NCI-H187 treated with DMSO at 0.1 percent for 48 hours (cell line): ENCODE results near the gene COL27A1.
"Not testable (repeated sequence)": the region's sequence is repeated elsewhere in the genome, so short reads cannot be mapped to it uniquely, and the experiment has no call there.

Experiments used
- DNase-seq: peaks from one replicate; lab custom pipeline; 2025; lab: John Stamatoyannopoulos, UW

The COL27A1 gene

DNA sequence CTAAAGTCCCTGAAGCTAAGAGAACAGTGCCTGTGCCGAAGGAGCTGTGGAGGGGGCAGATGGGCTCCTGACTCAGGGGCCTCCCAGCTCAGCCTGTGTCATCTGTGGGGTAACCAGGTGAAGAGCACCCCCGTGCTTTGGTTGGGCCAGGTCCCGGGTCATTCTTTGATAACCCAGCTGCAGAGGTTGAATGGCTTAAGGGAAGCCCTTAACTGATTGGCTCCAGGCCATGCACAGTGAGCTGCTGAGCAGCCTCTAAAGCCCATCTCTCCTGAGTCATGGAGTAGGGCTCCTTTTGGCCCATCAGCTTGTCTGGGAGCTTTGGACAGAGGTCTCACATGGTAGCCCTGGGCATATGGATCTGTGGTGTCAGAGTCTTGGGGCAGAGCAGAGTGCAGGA lies 28.7 kb downstream of the COL27A1 start:
- DNase-seq, result no peak

DNA sequence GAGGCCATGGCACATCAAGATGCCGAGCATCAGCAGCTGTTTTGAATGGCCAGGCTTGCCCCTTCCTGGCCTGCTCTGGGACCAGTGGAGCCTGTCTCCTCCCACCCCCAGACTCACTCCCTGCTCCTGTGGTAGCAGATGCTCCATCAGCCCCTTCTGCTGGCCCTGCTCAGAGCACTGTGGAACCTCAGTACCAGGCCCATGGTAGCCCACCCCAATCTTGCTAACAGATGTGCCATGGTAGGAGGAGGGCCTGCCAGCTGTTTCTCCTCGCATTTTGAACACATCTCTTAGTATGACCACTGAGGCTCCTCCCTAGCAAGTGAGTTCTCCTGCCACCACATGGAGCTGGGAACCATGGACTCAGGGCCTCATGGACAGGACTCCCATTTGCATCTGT lies 29.5 kb downstream of the COL27A1 start:
- no peak for DNase-seq

DNA sequence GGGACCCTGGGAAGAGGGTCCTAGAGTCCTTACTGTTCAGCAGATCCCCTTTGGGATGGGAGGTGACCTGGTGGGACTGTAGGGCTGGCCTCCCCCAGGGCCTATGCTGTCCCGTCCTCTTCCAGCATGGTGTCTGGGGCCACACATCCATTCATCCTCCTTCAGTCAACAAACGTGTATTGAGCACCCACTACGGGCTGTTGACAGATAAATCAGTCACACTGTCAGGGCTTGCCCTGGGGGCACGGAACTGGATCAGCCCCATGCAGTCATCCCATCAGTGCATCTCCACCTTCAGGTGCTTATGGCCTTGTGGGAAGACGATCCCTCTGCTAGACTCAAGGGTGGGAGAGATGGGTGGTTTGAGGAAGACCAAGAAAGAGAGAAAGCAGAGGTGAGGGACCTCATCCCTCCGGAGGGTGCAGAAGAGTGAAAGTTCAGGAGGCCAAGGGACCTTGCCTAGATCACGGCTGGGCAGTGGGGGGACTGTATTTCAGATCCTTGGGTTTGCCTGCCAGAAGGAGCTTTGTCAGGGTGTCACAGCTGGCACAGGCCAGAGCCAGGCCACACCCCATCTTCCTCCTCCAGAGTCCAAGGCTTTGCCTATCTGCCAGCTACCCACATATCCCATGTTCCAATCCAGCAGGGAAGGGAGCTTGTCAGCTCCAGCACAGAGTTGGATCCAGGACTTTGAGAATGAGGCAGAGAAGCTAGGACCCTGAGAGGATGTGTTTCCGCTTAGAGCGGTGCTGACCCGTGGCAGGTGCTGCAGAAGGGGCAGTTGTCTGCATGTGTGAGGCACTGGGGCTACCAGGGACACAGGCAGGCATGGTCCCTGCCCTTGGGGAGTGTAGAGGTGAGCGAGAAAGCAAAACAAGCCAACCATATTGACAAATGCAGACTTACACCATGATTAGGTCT lies 30.5 kb downstream of the COL27A1 start:
- no peak for DNase-seq

DNA sequence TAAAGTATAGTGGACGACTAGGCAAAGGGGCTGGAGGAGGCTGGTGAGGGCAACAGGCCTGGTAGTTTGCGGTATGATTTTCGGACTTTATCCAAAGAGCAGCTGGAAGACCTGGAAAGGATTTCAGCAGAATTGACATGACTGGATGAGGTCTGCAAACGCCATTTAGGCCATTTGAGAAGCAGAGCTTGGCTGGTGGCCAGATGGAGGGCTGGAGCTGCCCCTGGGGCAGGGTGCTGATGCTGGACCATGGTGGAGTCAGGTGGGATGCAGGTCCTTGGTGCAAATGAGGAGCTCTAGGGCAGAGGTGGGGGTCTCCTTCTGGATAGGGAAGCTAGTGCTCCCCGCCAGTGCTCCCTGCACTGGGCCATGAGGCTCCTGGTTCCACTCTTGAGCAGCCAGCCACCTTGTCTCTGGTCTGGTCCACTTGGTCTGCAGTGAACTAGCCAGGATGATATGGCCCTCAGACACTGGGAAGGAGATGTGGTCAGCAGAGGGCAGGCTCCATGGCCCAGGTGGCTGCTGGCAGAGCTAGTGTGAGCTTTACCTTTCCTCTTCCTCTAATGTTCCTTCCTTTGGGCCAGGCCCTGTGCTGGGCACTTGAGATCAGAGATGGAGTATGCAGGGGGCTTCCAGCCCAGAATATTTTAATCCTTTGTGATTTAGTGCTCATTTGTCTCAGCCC lies 31.4 kb downstream of the COL27A1 start:
- DNase-seq, result no peak

DNA sequence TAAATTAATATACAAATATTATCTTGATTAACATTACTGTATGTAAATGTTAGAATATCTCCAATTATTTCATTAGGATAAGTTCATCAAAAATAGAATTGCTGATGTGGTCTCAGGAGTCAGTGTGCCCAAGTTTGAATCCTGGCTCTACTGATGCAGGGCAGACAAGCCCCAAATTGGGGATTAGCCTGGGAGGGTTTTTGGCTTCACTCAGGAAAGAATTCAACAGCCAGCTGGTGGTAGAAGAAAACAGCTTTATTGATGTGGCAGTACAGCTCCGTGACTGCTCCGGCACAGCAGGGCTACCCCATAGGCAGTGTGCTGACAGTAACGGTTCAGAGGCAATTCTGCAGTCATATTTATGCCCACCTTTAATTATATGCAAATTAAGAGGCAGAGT lies 32.5 kb downstream of the COL27A1 start:
- no peak for DNase-seq

DNA sequence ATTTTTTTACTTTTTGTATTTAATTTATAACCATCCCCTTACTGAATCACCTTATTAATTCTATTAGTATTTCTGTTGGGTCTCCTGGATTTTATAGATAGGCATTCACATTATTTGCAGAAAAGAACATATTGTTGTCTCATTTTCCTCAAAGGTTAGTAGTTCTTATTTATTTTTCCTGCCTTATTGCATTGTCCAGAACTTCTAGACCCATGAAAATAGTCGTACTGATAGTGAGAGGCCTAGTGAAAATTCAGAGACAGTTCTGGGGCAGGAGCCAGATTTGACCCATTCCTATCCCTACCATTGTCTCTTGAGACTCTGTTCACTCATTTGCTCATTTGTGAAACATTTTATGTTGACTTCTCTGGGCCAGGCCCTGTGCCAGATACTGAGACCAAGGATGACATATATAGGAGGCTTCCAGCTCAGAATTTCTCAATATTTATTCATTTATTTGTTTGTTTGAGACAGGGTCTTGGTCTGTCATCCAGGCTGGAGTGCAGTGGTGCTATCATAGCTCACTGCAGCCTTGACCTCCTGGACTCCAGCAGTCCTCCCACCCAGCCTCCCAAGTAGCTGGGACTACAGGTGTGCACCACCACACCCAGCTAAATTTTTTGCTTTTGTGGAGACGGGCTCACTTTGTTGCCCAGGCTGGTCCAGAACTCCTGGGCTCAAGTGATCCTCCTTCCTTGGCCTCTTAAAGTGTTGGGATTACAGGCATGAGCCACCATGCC lies 34.7 kb downstream of the COL27A1 start:
- DNase-seq, result no peak

DNA sequence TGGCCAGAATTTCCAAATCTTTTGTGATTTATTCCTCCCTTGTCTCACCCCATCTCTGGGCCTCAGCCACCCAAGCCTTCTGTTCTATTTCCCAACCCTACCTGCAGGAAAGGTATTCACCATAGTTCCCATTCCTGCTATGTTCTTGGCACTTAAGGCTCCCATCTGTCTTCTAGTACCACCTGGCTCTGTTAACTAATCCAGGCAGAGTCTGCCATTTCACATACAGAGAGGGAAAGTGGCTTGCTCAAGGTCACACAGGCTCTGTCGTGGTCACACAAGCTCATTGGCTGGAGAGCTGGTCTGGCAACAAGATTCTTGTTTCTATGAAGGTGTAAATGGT lies 35.2 kb downstream of the COL27A1 start:
- no peak for DNase-seq

DNA sequence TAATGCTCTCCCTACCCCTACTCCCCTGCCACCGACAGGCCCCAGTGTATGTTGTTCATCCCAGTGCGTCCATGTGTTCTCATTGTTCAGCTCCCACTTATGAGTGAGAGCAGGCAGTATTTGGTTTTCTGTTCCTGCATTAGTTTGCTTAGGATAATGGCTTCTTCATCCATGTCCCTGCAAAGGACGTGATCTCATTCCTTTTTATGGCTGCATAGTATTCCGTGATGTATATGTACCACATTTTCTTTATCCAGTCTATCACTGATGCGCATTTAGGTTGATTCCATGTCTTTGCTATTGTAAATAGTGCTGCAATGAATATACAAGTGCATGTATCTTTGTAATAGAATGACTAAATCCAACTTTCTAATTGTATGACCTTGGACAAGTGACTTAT lies 36.1 kb downstream of the COL27A1 start:
- not testable (repeated sequence) for DNase-seq

DNA sequence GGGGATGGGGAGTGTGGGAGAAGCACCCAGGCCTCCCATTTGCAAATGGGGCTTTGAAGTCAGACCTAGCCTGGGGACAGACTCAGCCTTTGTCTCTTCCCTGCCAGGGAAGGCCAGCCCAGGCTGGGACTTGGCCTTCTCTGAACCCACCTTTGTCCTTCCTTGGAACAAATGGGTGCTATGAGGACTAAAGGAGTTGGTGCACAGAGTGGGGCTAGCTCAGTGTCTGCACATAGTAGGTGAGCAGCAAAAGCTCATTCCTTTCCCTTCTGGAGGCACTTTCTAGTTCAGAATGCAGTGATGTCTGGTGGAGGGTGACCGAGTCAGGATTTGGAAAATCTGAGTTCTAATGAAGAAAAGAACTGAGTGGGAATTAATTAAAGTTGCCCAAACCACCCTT lies 37.2 kb downstream of the COL27A1 start:
- DNase-seq, result no peak

DNA sequence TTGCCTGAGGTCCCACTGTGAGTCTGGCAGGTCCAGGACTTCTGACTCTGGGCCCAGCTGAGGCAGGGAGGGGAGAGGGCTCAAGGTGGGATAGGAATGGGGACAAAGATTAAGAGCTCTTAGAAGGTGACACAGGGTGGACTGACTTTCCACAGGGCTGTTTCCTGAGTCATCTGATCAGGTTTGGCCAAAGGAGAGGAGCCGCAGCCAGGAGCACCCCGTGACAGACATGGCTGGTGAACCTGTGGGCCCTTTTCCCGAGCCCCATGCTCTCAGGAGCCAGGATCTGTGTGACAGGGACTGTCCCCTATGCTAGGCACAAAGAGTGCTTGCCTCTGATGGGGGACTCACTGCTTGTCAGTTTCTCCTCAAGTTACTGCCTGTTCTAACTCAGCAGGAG lies 37.8 kb downstream of the COL27A1 start:
- DNase-seq, result no peak

DNA sequence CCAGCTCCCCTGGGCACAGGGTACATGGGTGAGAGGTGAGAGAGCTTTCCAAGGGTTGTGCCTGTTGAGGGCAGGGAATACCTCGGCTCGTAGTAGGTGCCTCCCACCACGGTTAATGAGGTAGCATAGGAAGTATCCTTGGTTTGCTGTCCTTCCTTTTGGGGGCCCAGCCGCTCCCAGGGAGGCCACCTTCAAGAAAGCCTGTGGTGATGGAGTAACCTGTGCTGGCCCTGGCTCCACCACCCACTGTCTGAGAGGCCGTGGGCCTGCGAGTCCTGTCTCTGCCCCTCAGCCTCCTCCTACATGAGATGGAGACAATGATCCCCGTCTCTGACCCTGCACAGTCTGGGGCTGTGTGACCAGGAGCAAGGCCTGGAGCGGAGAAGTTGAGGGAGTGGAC lies 40.8 kb downstream of the COL27A1 start:
- DNase-seq, result no peak

DNA sequence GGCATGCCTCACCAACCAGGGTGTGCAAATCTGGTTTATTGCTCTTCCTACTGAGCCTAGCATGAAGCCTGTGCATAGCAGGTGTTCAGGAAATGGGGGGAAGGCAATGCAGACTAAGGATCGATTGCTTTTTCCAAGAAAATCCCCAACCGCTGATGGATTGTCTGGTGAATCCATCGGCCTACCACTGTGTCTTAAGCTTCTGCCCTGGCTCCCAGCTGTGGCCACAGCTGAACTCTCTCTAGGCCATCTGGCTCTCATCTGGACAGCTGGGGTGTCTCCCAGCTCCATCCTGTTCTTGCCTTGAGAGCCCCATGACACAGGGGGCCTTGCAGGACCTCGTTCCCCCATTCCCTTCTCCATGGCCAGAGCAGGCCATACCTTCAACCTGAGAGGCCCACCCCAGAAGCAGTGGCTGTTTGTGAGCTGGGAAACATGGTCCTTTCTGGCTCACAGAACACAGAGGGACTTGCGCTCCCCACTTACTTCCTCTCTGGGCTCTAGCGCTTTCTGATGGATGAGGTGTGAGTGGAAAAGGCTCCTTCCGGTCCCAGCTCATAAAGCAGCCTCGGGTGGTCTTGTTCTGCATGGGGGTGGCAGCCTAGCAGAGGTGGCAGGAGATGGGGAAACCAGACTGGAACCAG lies 41.8 kb downstream of the COL27A1 start:
- no peak for DNase-seq

DNA sequence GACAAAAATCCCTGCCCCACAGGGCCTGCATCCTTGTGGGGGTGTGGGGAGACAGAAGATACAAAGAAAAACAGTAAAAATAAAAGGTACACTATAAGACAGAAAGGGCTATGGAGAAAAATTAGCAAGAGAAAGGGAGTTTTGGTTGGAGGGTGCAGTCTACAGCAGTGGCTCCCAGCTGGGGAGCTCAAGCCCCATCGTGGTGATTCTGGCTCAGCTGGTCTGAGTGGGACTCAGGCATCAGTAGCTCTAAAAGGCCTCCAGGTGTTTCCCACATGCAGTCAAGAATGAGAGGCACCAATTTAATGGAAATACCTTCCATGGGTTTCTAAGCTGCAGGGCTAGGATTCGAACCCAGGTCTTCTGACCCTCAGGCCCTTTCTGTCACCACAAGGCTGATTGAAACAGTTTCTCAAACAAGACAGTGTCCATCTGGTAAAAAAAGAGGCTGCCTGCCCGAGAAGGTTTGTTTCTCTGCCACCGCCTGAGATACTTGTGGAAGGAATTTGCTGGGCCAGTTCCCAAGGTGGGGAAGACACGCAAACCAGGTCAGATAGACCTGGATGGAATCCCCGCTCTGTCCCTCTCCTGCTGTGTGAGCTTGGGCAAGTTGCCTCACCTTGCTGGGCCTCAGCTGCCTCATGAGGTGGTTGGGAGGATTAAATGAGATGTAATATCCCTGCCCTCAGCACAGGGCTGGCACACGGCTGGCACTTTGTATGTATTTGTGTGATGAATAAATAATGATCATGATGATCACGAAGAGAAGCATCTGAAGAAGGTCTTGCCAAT lies 43.1 kb downstream of the COL27A1 start:
- no peak for DNase-seq

DNA sequence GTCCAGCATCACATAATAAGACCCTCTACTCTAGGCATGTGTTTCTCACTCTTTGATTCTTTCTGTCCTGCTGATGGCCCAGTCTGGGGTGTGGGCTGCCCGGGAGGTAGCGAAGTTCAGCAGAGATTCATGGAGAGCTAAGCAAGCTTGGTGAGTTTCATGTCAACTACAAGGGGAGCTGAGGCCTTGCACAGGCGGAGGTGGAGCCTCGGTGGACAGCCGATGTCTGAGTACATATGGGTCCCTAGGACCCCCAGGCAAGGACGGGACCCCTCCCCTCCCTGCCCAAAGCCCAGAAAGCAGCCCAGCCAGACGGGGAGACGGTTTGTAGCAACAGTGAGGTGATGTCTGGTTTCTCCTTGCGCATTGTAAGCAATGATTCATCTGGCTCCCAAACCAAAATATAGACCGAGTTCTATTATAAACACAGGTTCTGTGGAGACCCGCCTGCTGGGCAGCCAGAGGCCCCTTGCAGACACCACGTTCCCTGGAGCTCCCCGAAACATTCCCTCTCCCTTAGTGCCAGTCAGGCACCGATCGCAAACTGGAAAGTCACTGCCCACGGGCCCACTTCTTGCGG lies 45.5 kb downstream of the COL27A1 start:
- DNase-seq, result no peak

DNA sequence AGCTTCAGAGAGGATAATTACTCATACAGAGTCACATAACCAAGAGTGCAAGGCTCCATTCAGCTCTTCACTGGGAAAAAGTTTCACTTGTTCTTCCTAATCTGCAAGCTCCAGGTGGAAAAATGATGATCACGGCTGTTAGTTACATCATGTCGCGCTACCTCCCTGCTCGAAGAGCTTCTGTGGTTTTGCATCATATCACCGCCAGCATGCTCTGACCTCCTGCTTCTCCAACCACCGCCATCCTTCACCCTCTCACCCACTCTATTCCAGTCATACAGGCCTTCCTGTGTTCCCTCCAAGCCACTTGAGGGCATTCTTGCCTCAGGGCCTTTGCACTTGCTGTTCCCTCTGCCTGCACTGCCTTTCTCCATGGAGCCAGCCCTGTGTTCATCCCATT lies 47.1 kb downstream of the COL27A1 start:
- no peak for DNase-seq

DNA sequence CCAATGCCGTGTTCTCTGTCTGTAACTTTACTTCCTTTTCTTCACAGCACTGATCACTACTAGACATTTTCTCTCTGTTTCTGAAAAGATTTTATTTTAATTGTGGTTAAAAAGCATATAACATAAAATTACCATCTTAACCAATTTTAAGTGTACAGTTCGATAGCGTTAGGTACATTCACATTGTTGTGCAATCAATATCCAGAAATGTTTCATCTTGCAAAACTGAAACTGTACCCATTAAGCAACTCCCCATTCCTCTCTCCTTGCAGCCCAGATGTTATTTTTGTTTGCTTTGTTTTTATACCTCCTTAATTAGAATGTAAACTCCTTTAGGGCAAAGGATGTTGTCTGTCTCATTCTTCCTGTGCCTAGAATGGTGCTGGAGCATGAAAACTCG lies 47.5 kb downstream of the COL27A1 start:
- DNase-seq, result no peak

DNA sequence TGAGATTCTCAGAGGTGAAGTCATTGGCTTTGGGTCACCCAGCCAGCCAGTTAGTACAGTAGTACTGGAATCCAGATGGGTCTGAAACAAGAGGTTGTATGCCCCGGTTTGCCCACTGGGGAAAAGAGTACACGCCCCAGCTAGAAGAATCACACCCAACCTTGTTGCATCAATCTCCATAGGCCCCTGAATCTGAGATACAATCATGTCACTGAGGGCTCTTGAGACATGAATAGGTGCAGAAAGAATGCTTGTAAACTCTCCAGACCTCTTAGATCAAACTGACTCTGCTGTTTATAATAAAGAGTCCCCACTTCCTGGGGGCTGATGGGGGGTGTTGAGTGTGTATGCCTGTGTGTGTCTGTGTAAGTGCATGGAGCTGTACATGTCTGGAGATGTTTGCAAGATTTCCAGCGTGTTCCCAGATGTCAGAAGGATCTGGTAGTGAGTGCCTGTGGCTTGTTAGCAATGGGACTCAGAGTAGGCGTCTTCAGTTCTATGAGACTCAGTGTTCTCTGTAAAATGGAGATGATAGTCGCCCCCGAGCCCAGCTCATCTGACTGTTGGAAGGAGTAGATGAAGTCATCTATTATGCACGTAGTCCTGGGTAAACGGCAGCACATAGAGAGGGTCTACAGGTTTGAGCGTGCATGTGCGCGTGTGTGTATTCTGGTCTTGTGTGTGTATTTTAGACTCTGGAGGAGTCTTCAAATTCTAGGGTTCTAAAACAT lies 48.2 kb downstream of the COL27A1 start:
- DNase-seq, result no peak

DNA sequence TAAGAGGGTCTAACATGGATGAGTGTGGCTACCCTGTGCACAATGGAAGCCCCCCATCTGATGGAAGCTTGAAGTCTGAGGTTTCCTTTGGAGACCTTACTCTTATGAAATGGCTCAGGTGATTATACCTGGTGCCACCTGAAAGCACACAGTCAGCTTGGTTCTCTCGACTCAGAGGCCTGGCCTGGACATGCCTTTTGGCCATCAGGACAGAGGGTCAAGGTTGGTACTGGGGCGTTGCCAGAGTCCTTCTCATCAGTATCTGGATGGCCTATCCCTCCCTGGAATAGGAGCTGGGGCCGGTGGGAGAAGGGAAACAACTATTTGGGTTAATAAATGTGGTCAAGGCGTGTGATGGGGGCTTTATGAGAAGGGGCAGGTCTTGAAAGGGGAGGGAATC lies 48.9 kb downstream of the COL27A1 start:
- no peak for DNase-seq

DNA sequence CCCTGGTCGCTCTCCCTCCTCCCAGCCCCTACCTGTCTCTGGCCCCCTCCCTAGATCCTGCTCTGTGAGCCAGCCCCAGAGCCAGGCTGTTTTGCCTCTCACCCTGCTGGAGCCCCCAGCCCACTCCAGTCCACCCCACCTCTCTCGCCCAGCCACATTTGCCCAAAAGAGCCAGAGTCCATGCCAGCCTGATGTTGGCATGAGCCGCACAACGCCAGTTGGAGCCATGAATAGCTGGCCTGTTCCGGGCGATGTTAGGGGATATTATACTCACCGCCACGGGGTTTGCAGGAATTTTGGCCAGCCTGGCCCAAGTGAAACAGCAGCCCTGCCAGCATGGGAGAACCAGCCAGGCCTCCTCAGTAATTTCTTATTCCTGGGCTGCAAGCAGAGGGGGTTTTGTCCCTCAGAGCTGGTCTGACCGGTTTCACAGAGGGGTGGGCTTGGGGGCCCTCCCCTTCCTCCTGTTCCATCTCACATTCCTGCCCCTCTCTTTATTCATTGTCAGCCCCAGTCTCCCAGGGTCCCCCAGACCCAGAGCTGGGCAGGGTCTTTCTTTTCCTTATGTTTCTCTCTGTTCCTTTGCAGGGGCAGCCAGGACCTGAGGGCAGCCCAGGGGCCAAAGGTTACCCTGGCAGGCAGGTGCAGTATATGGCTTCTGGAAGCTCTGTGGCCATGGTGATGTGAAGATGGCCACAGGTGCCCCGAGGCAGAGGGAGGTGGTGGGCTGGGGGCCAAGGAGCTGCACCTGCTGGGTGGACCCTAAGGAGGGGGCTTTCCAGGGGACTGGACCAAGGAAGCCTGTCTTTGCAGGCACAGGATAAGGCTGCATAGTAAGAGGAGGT lies 50.1 kb downstream of the COL27A1 start:
- DNase-seq, result no peak
